HG03108 (cell line): ENCODE results near the gene HIC2.
"Not testable (repeated sequence)": the region's sequence is repeated elsewhere in the genome, so short reads cannot be mapped to it uniquely, and the experiment has no call there.

Experiments
- ATAC-seq: cut with Tn5 transposase; IDR thresholded peaks from one replicate; pipeline ENCODE4 v1.9.1; 2021; ENCODE audit warnings: moderate library complexity; ENCODE audit not compliant: unreplicated experiment

The HIC2 gene

GRCh38 chr22:21449531-21450319 is 32.6 kb downstream of the HIC2 start:
- no peak for ATAC-seq

- ATAC-seq = no peak
Measured at GRCh38 chr22:21450320-21450831, 33.2 kb downstream of the HIC2 start.

- no peak for ATAC-seq
Measured at GRCh38 chr22:21450858-21451353, 33.7 kb downstream of the HIC2 start.

- ATAC-seq = no peak
Measured at GRCh38 chr22:21451545-21452520, 34.7 kb downstream of the HIC2 start.

- ATAC-seq = not testable (repeated sequence)
Measured at GRCh38 chr22:21452666-21453065, 35.5 kb downstream of the HIC2 start.

- ATAC-seq = not testable (repeated sequence)
Measured at GRCh38 chr22:21454998-21455333, 37.8 kb downstream of the HIC2 start.

GRCh38 chr22:21455334-21456089 is 38.3 kb downstream of the HIC2 start:
- ATAC-seq = no peak

GRCh38 chr22:21457023-21457787 is 40.0 kb downstream of the HIC2 start:
- no peak for ATAC-seq

GRCh38 chr22:21462672-21463071 is 45.5 kb downstream of the HIC2 start:
- not testable (repeated sequence) for ATAC-seq

GRCh38 chr22:21467337-21468193 is 50.4 kb downstream of the HIC2 start, which contains the start of gene TMEM191C:
Gene TMEM191C (plus strand): TSS chr22:21467387. CDS start chr22:21467460, 73 bp downstream.
- not testable (repeated sequence) for ATAC-seq

GRCh38 chr22:21468194-21469096 is 51.3 kb downstream of the HIC2 start:
- peak; percentile 82 for ATAC-seq

- peak; percentile 5 for ATAC-seq
Measured at GRCh38 chr22:21469097-21469994, 52.2 kb downstream of the HIC2 start.

GRCh38 chr22:21472984-21473383 is 55.8 kb downstream of the HIC2 start:
- ATAC-seq = not testable (repeated sequence)

GRCh38 chr22:21473664-21474063 is 56.5 kb downstream of the HIC2 start:
- ATAC-seq = not testable (repeated sequence)

- not testable (repeated sequence) for ATAC-seq
Measured at GRCh38 chr22:21484039-21484438, 66.9 kb downstream of the HIC2 start.

GRCh38 chr22:21487723-21488122 is 70.6 kb downstream of the HIC2 start:
- ATAC-seq = not testable (repeated sequence)
